Activated CD8-positive, alpha-beta T cell treated with anti-CD3 and anti-CD28 coated beads for 36 hours (primary cell): Measurements from ENCODE around the gene ACP1. TPM values are rescaled to one million over a fixed set of nuclear protein-coding genes. Genes with fewer than 3 reads are reported as not detected.

Source experiments
- ATAC-seq: fragments of 200-7000 bp; cut with Tn5 transposase; one replicate; pipeline ENCODE4 v1.10.0; 2021; ENCODE audit warnings: mild to moderate bottlenecking, moderate library complexity
- CTCF ChIA-PET: fragments of 350-600 bp; sonication (Branson Sonifier 250); formaldehyde crosslinking; loops from one replicate; lab custom pipeline; 2021; ENCODE audit warnings: antibody characterized with exemption; lab: Charles Lee
- POLR2A ChIA-PET: fragments of 350-600 bp; sonication (Branson Sonifier 250); formaldehyde crosslinking; loops from one replicate; lab custom pipeline; 2021; ENCODE audit warnings: antibody characterized with exemption; lab: Charles Lee
- DNase-seq: peaks from one replicate; pipeline ENCODE4 v3.0.0-alpha.2; 2020
- H3K27ac Mint-ChIP-seq: one replicate; pipeline ENCODE4 v1.8.0; 2021; ENCODE audit warnings: mild to moderate bottlenecking, mixed read lengths
- H3K27me3 Mint-ChIP-seq: one replicate; pipeline ENCODE4 v1.8.0; 2021; ENCODE audit warnings: mixed read lengths
- H3K36me3 Mint-ChIP-seq: one replicate; pipeline ENCODE4 v1.8.0; 2021; ENCODE audit warnings: low read depth, mixed read lengths
- H3K4me1 Mint-ChIP-seq: one replicate; pipeline ENCODE4 v1.8.0; 2021; ENCODE audit warnings: low read depth, mixed read lengths
- H3K4me3 Mint-ChIP-seq: one replicate; pipeline ENCODE4 v1.8.0; 2021; ENCODE audit warnings: mild to moderate bottlenecking, moderate library complexity, mixed read lengths
- H3K9me3 Mint-ChIP-seq: one replicate; pipeline ENCODE4 v1.8.0; 2021; ENCODE audit warnings: mixed read lengths
- intact Hi-C: fragments of 100-400 bp; cut with micrococcal nuclease; formaldehyde crosslinking; loops from one replicate; pipeline ENCODE4 v1.10.0; 2022
- total RNA-seq, 2 experiments: library from RNA; stranded (reverse); gene quantifications; one replicate each; pipeline ENCODE4 v1.2.3, GENCODE V29; 2021
- TF ChIP-seq, protein P1 (sequence below): fragments of 200-600 bp; IDR thresholded peaks from one replicate; pipeline ENCODE4 v1.8.0; 2022; ENCODE audit warnings: antibody characterized with exemption, mild to moderate bottlenecking

ACP1 gene
- total RNA-seq, 2 experiments from 2014 or later: 146 to 153 TPM

DNA sequence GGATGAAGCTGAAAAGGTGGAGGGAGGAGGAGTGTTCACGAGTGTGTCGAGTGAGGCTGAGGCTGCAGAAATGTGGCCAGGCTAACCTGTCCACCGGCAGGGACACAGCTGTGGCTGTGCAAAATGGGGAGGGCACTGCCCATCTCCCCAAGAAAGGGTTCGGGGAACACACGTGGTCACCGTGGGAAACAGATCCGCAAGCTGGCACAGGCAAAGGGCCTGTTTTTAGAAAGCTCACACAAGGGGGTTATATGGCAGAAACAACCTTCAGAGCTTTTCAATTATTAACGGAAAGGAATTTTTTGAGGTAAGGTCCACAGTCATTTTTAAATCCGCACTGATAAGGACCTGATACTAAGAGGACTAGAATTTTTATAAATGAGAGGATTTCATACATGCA is 36.6 kb upstream of the ACP1 start:
- TF ChIP-seq, protein P1, sequence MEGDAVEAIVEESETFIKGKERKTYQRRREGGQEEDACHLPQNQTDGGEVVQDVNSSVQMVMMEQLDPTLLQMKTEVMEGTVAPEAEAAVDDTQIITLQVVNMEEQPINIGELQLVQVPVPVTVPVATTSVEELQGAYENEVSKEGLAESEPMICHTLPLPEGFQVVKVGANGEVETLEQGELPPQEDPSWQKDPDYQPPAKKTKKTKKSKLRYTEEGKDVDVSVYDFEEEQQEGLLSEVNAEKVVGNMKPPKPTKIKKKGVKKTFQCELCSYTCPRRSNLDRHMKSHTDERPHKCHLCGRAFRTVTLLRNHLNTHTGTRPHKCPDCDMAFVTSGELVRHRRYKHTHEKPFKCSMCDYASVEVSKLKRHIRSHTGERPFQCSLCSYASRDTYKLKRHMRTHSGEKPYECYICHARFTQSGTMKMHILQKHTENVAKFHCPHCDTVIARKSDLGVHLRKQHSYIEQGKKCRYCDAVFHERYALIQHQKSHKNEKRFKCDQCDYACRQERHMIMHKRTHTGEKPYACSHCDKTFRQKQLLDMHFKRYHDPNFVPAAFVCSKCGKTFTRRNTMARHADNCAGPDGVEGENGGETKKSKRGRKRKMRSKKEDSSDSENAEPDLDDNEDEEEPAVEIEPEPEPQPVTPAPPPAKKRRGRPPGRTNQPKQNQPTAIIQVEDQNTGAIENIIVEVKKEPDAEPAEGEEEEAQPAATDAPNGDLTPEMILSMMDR: no peak
- POLR2A ChIA-PET: no interaction called here
- Mint-ChIP-seq H3K4me3 (no peak overlapping the region), H3K4me1 (peaks cover 2% of the 10 kb centered on the region), H3K27ac (no peak overlapping the region), H3K27me3 (no peaks in the 10 kb centered on the region), H3K9me3 (no peaks in the 10 kb centered on the region), H3K36me3 (peaks cover 32% of the 10 kb centered on the region)
- CTCF ChIA-PET: interaction anchor here (0.7 kb wide), 1 partner anchor 62 kb away, joined by 3 read pairs; no protein-coding TSS in a partner anchor
- no peak for DNase-seq
- intact Hi-C loops: no loop called here
- no peak for ATAC-seq

DNA sequence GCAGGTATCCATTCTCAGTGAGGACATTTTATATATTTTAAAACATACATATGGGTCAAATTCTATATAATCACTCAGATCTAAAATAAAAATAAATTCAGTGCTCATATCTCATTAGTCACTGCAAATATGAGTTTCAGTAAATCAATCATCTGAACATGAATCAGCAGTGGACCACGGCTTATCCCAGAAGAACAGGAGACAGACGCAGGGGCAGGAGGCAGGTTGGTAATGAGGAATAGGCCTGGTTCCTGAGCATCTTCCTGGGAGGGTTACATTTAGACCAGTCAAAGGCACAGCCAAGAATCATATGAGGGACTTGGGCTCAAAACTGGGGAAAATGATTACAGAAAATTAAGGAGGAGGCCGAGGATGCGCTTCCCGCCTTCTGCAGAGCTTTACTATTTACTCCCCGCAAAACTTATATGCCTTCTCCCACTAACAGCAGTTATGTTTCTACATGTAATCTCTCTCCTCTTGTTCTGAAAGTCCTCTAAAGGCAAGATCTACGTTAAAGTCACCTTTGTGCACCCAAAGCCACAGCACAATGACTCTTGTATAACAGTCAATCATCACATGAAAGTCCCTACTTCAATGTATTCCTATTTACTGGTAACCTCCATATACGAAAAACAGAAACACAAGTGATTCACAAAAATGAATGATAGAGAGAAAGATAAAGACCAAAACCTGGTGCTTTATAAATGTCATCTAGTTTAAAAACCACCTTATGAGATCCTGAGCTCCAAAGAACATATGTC is 36.0 kb upstream of the ACP1 start:
- intact Hi-C loops: no loop called here
- POLR2A ChIA-PET: no interaction called here

DNA sequence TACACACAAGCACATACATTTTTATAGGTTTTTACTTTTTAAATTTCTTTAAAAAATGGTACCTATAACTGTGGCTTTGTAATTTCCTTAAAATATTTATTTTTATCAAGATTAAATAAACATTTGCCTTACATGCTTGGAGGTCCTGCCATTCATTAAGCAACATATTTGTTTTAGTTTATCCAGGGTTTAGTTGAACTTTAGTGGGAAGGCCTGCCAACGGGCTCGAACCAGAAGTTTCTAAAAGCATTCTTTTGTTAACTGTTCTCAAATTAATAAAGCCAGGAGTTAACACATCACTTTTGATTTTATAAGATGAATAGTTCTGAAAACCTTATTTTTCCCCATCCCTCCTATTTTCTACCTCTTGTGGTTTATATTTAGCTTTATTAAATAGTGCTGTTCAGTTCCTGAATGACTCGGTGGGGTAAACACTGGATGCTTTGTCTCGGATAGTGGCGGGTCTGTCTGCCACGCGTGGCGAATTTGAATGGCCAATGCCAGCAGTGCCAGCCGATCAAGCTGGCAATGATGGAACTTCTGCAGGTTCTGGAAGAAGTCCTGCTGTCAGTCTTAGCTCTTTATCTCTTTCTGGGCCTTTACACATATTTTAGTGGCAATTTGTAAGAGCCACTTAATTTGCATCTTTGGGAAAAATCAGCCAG is 33.1 kb upstream of the ACP1 start:
- no peak for ATAC-seq
- peaks cover 2% of the 10 kb centered on the region for H3K4me1 Mint-ChIP-seq
- H3K36me3 Mint-ChIP-seq: peaks cover 19% of the 10 kb centered on the region
- H3K27ac Mint-ChIP-seq: no peak overlapping the region
- CTCF ChIA-PET: no interaction called here
- intact Hi-C loops: no loop called here
- POLR2A ChIA-PET: no interaction called here
- no peaks in the 10 kb centered on the region for H3K9me3 Mint-ChIP-seq
- no peak overlapping the region for H3K4me3 Mint-ChIP-seq
- no peaks in the 10 kb centered on the region for H3K27me3 Mint-ChIP-seq
- TF ChIP-seq, protein P1: no peak
- no peak for DNase-seq

More for the DNA sequence above, 36.0 kb upstream of the ACP1 start:
- CTCF ChIA-PET: no interaction called here
- ATAC-seq (no peak), DNase-seq (no peak)
- H3K4me1 Mint-ChIP-seq: peaks cover 2% of the 10 kb centered on the region
- H3K36me3 Mint-ChIP-seq: peaks cover 31% of the 10 kb centered on the region
- H3K4me3 Mint-ChIP-seq: no peak overlapping the region
- TF ChIP-seq, protein P1: no peak
- H3K27ac Mint-ChIP-seq: no peak overlapping the region
- no peaks in the 10 kb centered on the region for H3K9me3 Mint-ChIP-seq
- H3K27me3 Mint-ChIP-seq: no peaks in the 10 kb centered on the region

DNA sequence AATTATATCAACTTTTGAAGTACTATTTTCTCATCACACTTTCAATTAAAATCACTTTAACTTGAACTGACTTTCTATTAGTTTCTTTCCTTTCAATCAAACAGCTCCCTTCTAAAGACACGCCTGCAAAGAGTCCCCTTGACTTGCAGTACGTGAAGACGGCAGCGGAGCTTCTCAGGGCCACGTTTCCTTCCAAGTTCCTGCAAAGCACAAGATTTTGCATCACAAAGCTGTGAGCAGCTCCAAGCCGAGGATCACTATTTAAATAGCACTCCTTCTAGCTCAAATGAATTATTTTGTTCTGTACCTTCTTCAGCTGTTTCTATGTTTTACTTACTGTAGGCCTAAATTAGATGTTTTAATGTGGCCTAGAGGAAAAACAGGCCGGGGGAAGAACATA is 31.7 kb upstream of the ACP1 start:
- CTCF ChIA-PET: no interaction called here
- Mint-ChIP-seq H3K27ac (no peak overlapping the region), H3K4me1 (peaks cover 3% of the 10 kb centered on the region), H3K9me3 (no peaks in the 10 kb centered on the region), H3K4me3 (no peak overlapping the region), H3K36me3 (peaks cover 14% of the 10 kb centered on the region), H3K27me3 (no peaks in the 10 kb centered on the region)
- DNase-seq (no peak), ATAC-seq (no peak)
- intact Hi-C loops: no loop called here
- TF ChIP-seq, protein P1: no peak
- POLR2A ChIA-PET: no interaction called here

DNA sequence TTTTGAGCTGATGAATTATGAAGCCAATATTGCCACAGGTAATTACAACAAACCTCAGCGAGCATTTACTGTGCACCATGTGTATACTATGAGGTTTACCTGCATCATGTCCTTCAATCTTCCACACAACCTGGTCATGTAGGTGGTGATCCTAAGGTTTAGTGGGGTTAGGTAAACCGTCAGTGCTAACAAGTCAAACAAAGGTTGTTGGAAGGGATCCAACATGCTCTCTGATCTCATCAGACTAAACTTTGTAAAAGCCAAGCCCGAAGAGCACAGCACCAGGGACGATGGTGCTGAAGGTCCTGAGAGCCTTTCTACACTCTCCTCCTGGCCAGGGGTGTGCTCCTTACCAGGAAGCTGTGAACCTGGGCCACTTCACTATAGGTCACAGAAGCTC is 30.3 kb upstream of the ACP1 start:
- Mint-ChIP-seq H3K4me3 (no peak overlapping the region), H3K36me3 (peaks cover 15% of the 10 kb centered on the region), H3K27me3 (no peaks in the 10 kb centered on the region), H3K27ac (no peak overlapping the region), H3K9me3 (no peaks in the 10 kb centered on the region), H3K4me1 (peaks cover 9% of the 10 kb centered on the region)
- DNase-seq (no peak), ATAC-seq (no peak)
- TF ChIP-seq, protein P1: no peak
- POLR2A ChIA-PET: no interaction called here
- CTCF ChIA-PET: interaction anchor here (1.1 to 1.7 kb wide), 3 partner anchors 11 to 24 kb away, joined by 3 to 5 read pairs (median 4); no protein-coding TSS in a partner anchor
- intact Hi-C loops: no loop called here
